ENCODE measurements around the gene CPA4. TPM values are rescaled to one million over a fixed set of nuclear protein-coding genes. Genes with fewer than 3 reads are reported as not detected.
A peak's percentile ranks its signal among the peaks of the same experiment; 100 is the strongest.

CPA4 gene
- total and polyA plus RNA-seq, 2 experiments from 2014 or later = not detected

GRCh38 chr7:130268463-130269317 is 24.3 kb upstream of the CPA4 start (continued):
- no peak for TF ChIP-seq EZH2 (IDR thresholded peaks at IDR 0.05; ENCODE audit: low read depth, unreplicated experiment)
- no peak for TF ChIP-seq ZNF331 (CRISPR knock-in tag; IDR thresholded peaks at IDR 0.05; ENCODE audit: low read depth)

- Histone ChIP-seq H3K79me2 (replicated peaks; ENCODE audit: insufficient read depth) (no peaks in the 10 kb centered on the region), H3K27me3 (ENCODE audit: insufficient read depth) (no peaks in the 10 kb centered on the region), H3F3A (replicated peaks; ENCODE audit: low read depth) (peaks cover 3% of the 10 kb centered on the region; the same call in 1 of the 2 replicates), H2AFZ (peak overlapping the region; percentile 38; the same call in 1 of the 2 replicates), H3K36me3 (ENCODE audit: insufficient read depth) (no peaks in the 10 kb centered on the region), H3K4me1 (ENCODE audit: insufficient read depth) (peaks cover 32% of the 10 kb centered on the region), H3K9me2 (ENCODE audit: insufficient read depth) (peaks cover 15% of the 10 kb centered on the region; the same call in 1 of the 2 replicates), H4K20me1 (replicated peaks; ENCODE audit: insufficient read depth) (no peaks in the 10 kb centered on the region), H3K4me3 (no peak overlapping the region), H3K4me2 (no peak overlapping the region), H3K27ac (ENCODE audit: low read depth) (no peak overlapping the region)
- Mint-ChIP-seq H3K27me3 (ENCODE audit: insufficient read depth, low read depth, poor library complexity) (peaks cover 13% of the 10 kb centered on the region), H3K4me1 (peaks cover 55% of the 10 kb centered on the region), H3K27ac (no peak overlapping the region), H3K9me3 (peaks cover 2% of the 10 kb centered on the region; the same call in 2 of the 3 replicates), H3K4me3 (no peak overlapping the region), H3K36me3 (ENCODE audit: low read depth) (no peaks in the 10 kb centered on the region)
- TF ChIP-seq ZNF114 (CRISPR knock-in tag; IDR thresholded peaks at IDR 0.05) (no peak), EZH2 (IDR thresholded peaks at IDR 0.05; ENCODE audit: low read depth, unreplicated experiment) (no peak), NANOG (IDR thresholded peaks at IDR 0.05; ENCODE audit: borderline replicate concordance) (no peak), CTCF (conservative IDR thresholded peaks at IDR 0.05; ENCODE audit: low read depth in 2 of 2) (no peak)
- no peak for DNase-seq (ENCODE audit: low spot score)
- no peak for ATAC-seq
Measured at GRCh38 chr7:130269318-130269694, 23.7 kb upstream of the CPA4 start.

- Histone ChIP-seq H2AFZ (peak overlapping the region; percentile 77; the same call in 1 of the 2 replicates), H3K4me3 (no peak overlapping the region), H4K20me1 (replicated peaks; ENCODE audit: insufficient read depth) (no peaks in the 10 kb centered on the region), H3K9me2 (ENCODE audit: insufficient read depth) (peaks cover 11% of the 10 kb centered on the region; the same call in 1 of the 2 replicates), H3K79me2 (replicated peaks; ENCODE audit: insufficient read depth) (no peaks in the 10 kb centered on the region), H3F3A (replicated peaks; ENCODE audit: low read depth) (peaks cover 3% of the 10 kb centered on the region; the same call in 1 of the 2 replicates), H3K4me2 (no peak overlapping the region), H3K4me1 (ENCODE audit: insufficient read depth) (peaks cover 50% of the 10 kb centered on the region), H3K36me3 (ENCODE audit: insufficient read depth) (no peaks in the 10 kb centered on the region), H3K27ac (ENCODE audit: low read depth) (no peak overlapping the region), H3K27me3 (ENCODE audit: insufficient read depth) (no peaks in the 10 kb centered on the region)
- Mint-ChIP-seq H3K36me3 (ENCODE audit: low read depth) (no peaks in the 10 kb centered on the region), H3K4me1 (peaks cover 65% of the 10 kb centered on the region), H3K4me3 (no peak overlapping the region), H3K27ac (peak overlapping the region; percentile 5; the same call in 1 of the 2 replicates), H3K27me3 (ENCODE audit: insufficient read depth, low read depth, poor library complexity) (peaks cover 15% of the 10 kb centered on the region), H3K9me3 (peaks cover 2% of the 10 kb centered on the region; the same call in 2 of the 3 replicates)
- no peak for ATAC-seq
- no peak for DNase-seq (ENCODE audit: low spot score)
- no peak for TF ChIP-seq STAT1 (IDR thresholded peaks at IDR 0.05; ENCODE audit: unreplicated experiment)
- TF ChIP-seq CTCF (conservative IDR thresholded peaks at IDR 0.05; ENCODE audit: low read depth in 2 of 2) = no peak
- no peak for TF ChIP-seq EZH2phosphoT487 (IDR thresholded peaks at IDR 0.05; ENCODE audit: unreplicated experiment)
- no peak for TF ChIP-seq JUNB (IDR thresholded peaks at IDR 0.05; ENCODE audit: unreplicated experiment)
- TF ChIP-seq REST (IDR thresholded peaks at IDR 0.05; ENCODE audit: unreplicated experiment) = no peak
- no peak for TF ChIP-seq ZNF331 (CRISPR knock-in tag; IDR thresholded peaks at IDR 0.05; ENCODE audit: low read depth)
- TF ChIP-seq NANOG (IDR thresholded peaks at IDR 0.05; ENCODE audit: borderline replicate concordance) = no peak
- no peak for TF ChIP-seq ZNF114 (CRISPR knock-in tag; IDR thresholded peaks at IDR 0.05)
- TF ChIP-seq ETS1 (IDR thresholded peaks at IDR 0.05) = no peak
Measured at GRCh38 chr7:130270947-130271800, 21.8 kb upstream of the CPA4 start.

Data from GM23338 (cell line).